PFSK-1 (cell line): ENCODE measurements around the gene CA12.

Source experiments
- FOXP2 ChIP-seq: optimal IDR thresholded peaks from 2 replicates; pipeline ENCODE3; 2011; ENCODE audit warnings: borderline replicate concordance, control low read depth, inconsistent platforms; ENCODE audit not compliant: insufficient read depth; ENCODE audit errors: extremely low read length, extremely low read depth
- POLR2AphosphoS5 ChIP-seq: IDR thresholded peaks from 2 replicates; pipeline ENCODE4 v1.6.1; 2012; ENCODE audit warnings: low read depth, mild to moderate bottlenecking, control low read depth, low read length, moderate library complexity
- REST ChIP-seq, 2 experiments: IDR thresholded peaks; 2 replicates each; pipeline versions ENCODE4 v1.6.1 to v1.8.0; 2011 to 2012; ENCODE audit warnings: low read depth in 2 of 2, low read length in 2 of 2, control low read depth in 1 of 2, inconsistent platforms in 1 of 2, mild to moderate bottlenecking in 1 of 2, moderate library complexity in 1 of 2; ENCODE audit not compliant: insufficient read depth in 1 of 2
- SIN3A ChIP-seq: IDR thresholded peaks from 2 replicates; pipeline ENCODE4 v1.6.1; 2012; ENCODE audit warnings: mild to moderate bottlenecking, low read length, moderate library complexity, borderline replicate concordance; ENCODE audit not compliant: insufficient read depth
- TAF1 ChIP-seq: IDR thresholded peaks from 2 replicates; pipeline ENCODE4 v1.6.1; 2012; ENCODE audit warnings: low read length, control low read depth, borderline replicate concordance; ENCODE audit not compliant: insufficient read depth

CA12 gene

GRCh38 chr15:63339006-63339766 is 42.5 kb downstream of the CA12 start:
- TF ChIP-seq TAF1 (no peak), SIN3A (no peak), REST (IDR thresholded peaks at IDR 0.05; ENCODE audit: insufficient read depth in 1 of 2, low read depth in 2 of 2, low read length in 2 of 2) (no peak), FOXP2 (no peak), POLR2AphosphoS5 (no peak)

- TF ChIP-seq REST (IDR thresholded peaks at IDR 0.05; ENCODE audit: insufficient read depth in 1 of 2, low read depth in 2 of 2, low read length in 2 of 2) (no peak), FOXP2 (no peak), TAF1 (no peak), SIN3A (no peak), POLR2AphosphoS5 (no peak)
Measured at GRCh38 chr15:63338170-63338569, 43.5 kb downstream of the CA12 start.

GRCh38 chr15:63337046-63337445 is 44.6 kb downstream of the CA12 start:
- TF ChIP-seq REST (IDR thresholded peaks at IDR 0.05; ENCODE audit: insufficient read depth in 1 of 2, low read depth in 2 of 2, low read length in 2 of 2): no peak
- no peak for TF ChIP-seq TAF1
- no peak for TF ChIP-seq SIN3A
- TF ChIP-seq POLR2AphosphoS5: no peak
- no peak for TF ChIP-seq FOXP2

- TF ChIP-seq REST (IDR thresholded peaks at IDR 0.05; ENCODE audit: insufficient read depth in 1 of 2, low read depth in 2 of 2, low read length in 2 of 2): no peak
- no peak for TF ChIP-seq FOXP2
- TF ChIP-seq SIN3A: no peak
- no peak for TF ChIP-seq POLR2AphosphoS5
- TF ChIP-seq TAF1: no peak
Measured at GRCh38 chr15:63335543-63336240, 46.0 kb downstream of the CA12 start.
